Upper lobe of left lung (tissue), 6 donors: ENCODE data around the gene PLPPR2. TPM values are rescaled to one million over a fixed set of nuclear protein-coding genes. Genes with fewer than 3 reads are reported as not detected.

Experiments used
- ATAC-seq, 2 donors: fragments of 200-7000 bp; cut with Tn5 transposase; one replicate each; pipeline ENCODE4 v1.9.1; 2022; ENCODE audit warnings: mild to moderate bottlenecking in 2 of 2, moderate library complexity in 2 of 2; ENCODE audit not compliant: low FRiP score in 2 of 2
- DNase-seq, 2 donors: peaks; one replicate each; pipeline ENCODE4 v3.0.0-alpha.2; 2019 to 2020
- H3K27ac ChIP-seq, 4 donors: fragments of 200-600 bp; sonication (generic); one replicate each; pipeline ENCODE4 v1.5.1; 2016 to 2019
- H3K27me3 ChIP-seq, 4 donors: fragments of 200-600 bp; sonication (generic); one replicate each; pipeline ENCODE4 v1.5.1; 2017 to 2019
- H3K36me3 ChIP-seq, 4 donors: fragments of 200-600 bp; sonication (generic); one replicate each; pipeline ENCODE4 v1.5.1; 2016 to 2019
- H3K4me1 ChIP-seq, 4 donors: fragments of 200-600 bp; sonication (generic); one replicate each; pipeline ENCODE4 v1.5.1; 2018 to 2019
- H3K4me3 ChIP-seq, 4 donors: fragments of 200-600 bp; sonication (generic); one replicate each; pipeline ENCODE4 v1.5.1; 2017 to 2019; ENCODE audit warnings: mild to moderate bottlenecking in 2 of 4, moderate library complexity in 1 of 4
- H3K9me3 ChIP-seq, 4 donors: fragments of 200-600 bp; sonication (generic); one replicate each; pipeline ENCODE4 v1.5.1; 2018 to 2019
- CTCF ChIP-seq, 6 experiments: fragments of 450-650 bp in 4 of 6; fragments of 200-600 bp in 2 of 6; sonication (generic) in 2 of 6; IDR thresholded peaks; one replicate each; pipeline ENCODE4 v1.5.1; 2016 to 2019; ENCODE audit warnings: antibody characterized with exemption in 6 of 6
- EP300 ChIP-seq, 4 donors: sonication (generic); formaldehyde crosslinking; IDR thresholded peaks; one replicate each; pipeline ENCODE4 v1.5.1; 2017; ENCODE audit warnings: antibody characterized with exemption in 4 of 4, control low read depth in 2 of 4
- POLR2A ChIP-seq, 4 donors: fragments of 450-650 bp; IDR thresholded peaks; one replicate each; pipeline ENCODE4 v1.5.1; 2016 to 2017; ENCODE audit warnings: antibody characterized with exemption in 4 of 4, mild to moderate bottlenecking in 2 of 4
- POLR2AphosphoS5 ChIP-seq, 2 donors: sonication (generic); formaldehyde crosslinking; IDR thresholded peaks; one replicate each; pipeline ENCODE4 v1.5.1; 2017; ENCODE audit warnings: antibody characterized with exemption in 2 of 2
- WGBS, 2 donors: methylation state at CpG; one replicate each; pipeline ENCODE4 v1.1.5; 2017 to 2018; 5-methylcytosine and 5-hydroxymethylcytosine counted together
- total RNA-seq, 6 donors: library from RNA; depleted of rRNA in 4 of 6; stranded (reverse); fragments of >200 nt in 4 of 6; gene quantifications; one replicate each; pipeline versions ENCODE4 v1.1.0 to v1.2.1, GENCODE V29; 2016 to 2021
- donor health status: DM: no; HTN: no; CAD: no; lungs with moderate emphysema.
- donor health status: DM: no; HTN: yes; CAD: no; lungs with severe emphysema.

Gene PLPPR2
- total RNA-seq, 6 donors from 2014 or later: 10.8 to 53.8 (median 26.0) TPM

GRCh38 chr19:11356676-11357550 is 1.7 kb downstream of the PLPPR2 start:
- no peak overlapping the region for H3K4me3 ChIP-seq
- H3K27me3 ChIP-seq: no peaks in the 10 kb centered on the region
- DNase-seq (no peak), ATAC-seq (no peak)
- peaks cover 0 to 22% (median 8%) of the 10 kb centered on the region in 4 donors for H3K36me3 ChIP-seq
- no peak for TF ChIP-seq POLR2AphosphoS5 (IDR thresholded peaks at IDR 0.05)
- TF ChIP-seq POLR2A (IDR thresholded peaks at IDR 0.05): no peak
- TF ChIP-seq CTCF (IDR thresholded peaks at IDR 0.05): no peak
- no peak for TF ChIP-seq EP300 (IDR thresholded peaks at IDR 0.05)
- H3K9me3 ChIP-seq: no peaks in the 10 kb centered on the region
- H3K4me1 ChIP-seq: peaks cover 6 to 26% (median 13%) of the 10 kb centered on the region in 4 donors
- WGBS, 2 donors: 81 to 86% methylated on average over 7 to 9 of the region's 11 CpGs
- H3K27ac ChIP-seq: no peak overlapping the region

DNA sequence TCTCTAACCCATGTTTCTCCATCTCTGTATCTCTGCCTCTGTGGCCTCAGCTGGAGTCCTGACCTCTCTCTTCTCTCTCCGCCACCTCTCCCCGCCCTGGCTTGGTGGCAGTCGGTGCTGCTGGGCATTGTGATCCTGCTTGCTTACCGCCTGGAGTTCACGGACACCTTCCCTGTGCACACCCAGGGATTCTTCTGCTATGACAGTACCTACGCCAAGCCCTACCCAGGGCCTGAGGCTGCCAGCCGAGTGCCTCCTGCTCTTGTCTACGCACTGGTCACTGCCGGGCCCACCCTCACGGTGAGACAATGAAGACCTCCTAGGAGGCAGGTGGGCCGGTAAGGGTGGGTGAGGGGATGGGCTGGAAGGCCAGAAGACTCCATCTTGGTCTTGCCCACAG is 4.2 kb downstream of the PLPPR2 start:
- no peak overlapping the region for H3K27ac ChIP-seq
- no peak overlapping the region for H3K4me3 ChIP-seq
- H3K27me3 ChIP-seq: no peaks in the 10 kb centered on the region
- DNase-seq: no peak
- H3K9me3 ChIP-seq: no peaks in the 10 kb centered on the region
- WGBS, 2 donors: 88 to 94% methylated on average over 5 to 11 of the region's 11 CpGs
- TF ChIP-seq EP300 (IDR thresholded peaks at IDR 0.05): no peak
- TF ChIP-seq POLR2A (IDR thresholded peaks at IDR 0.05): no peak
- no peak for TF ChIP-seq CTCF (IDR thresholded peaks at IDR 0.05)
- H3K4me1 ChIP-seq: peaks cover 6 to 26% (median 13%) of the 10 kb centered on the region in 4 donors
- H3K36me3 ChIP-seq: peaks cover 3 to 43% (median 28%) of the 10 kb centered on the region in 4 donors
- ATAC-seq: no peak

GRCh38 chr19:11361037-11361770 is 6.0 kb downstream of the PLPPR2 start:
- peaks cover 2 to 8% (median 4%) of the 10 kb centered on the region in 4 donors for H3K4me1 ChIP-seq
- DNase-seq (peak; percentile 73 to 85), ATAC-seq (peak in 1 of 2 donors; percentile 52)
- TF ChIP-seq CTCF (IDR thresholded peaks at IDR 0.05): no peak
- TF ChIP-seq POLR2AphosphoS5 (IDR thresholded peaks at IDR 0.05): no peak
- no peak for TF ChIP-seq POLR2A (IDR thresholded peaks at IDR 0.05)
- no peak for TF ChIP-seq EP300 (IDR thresholded peaks at IDR 0.05)
- WGBS, 2 donors: 68 to 75% methylated on average over 40 to 42 of the region's 43 CpGs
- peaks cover 3 to 61% (median 39%) of the 10 kb centered on the region in 4 donors for H3K36me3 ChIP-seq
- H3K27ac ChIP-seq: no peak overlapping the region
- no peaks in the 10 kb centered on the region for H3K9me3 ChIP-seq
- no peaks in the 10 kb centered on the region for H3K27me3 ChIP-seq
- H3K4me3 ChIP-seq: peak overlapping the region in 1 of 4 donors; percentile 19

- no peak for ATAC-seq
- Histone ChIP-seq H3K4me1 (peaks cover 0 to 1% (median 0%) of the 10 kb centered on the region in 4 donors), H3K9me3 (no peaks in the 10 kb centered on the region), H3K27me3 (no peaks in the 10 kb centered on the region), H3K27ac (no peak overlapping the region), H3K4me3 (no peak overlapping the region), H3K36me3 (peaks cover 3 to 61% (median 39%) of the 10 kb centered on the region in 4 donors)
- TF ChIP-seq CTCF (IDR thresholded peaks at IDR 0.05): no peak
- no peak for TF ChIP-seq EP300 (IDR thresholded peaks at IDR 0.05)
- TF ChIP-seq POLR2A (IDR thresholded peaks at IDR 0.05): no peak
- peak in 1 of 2 donors; percentile 70 for DNase-seq
- WGBS, 2 donors: 89 to 91% methylated on average over 28 to 35 of the region's 35 CpGs
Measured at GRCh38 chr19:11361771-11362731, 6.8 kb downstream of the PLPPR2 start.
